ENCODE data around the gene SORCS1.

SORCS1 gene

GRCh38 chr10:107163881-107164861 is at the start of gene SORCS1:
Gene SORCS1 (minus strand): TSS chr10:107164706.
- TF ChIP-seq ZFX (IDR thresholded peaks at IDR 0.05; ENCODE audit: borderline replicate concordance) (no peak), CTCF (IDR thresholded peaks at IDR 0.05) (no peak)
- no peak within 1 kb of the TSS for H3K27ac ChIP-seq

- H3K27ac ChIP-seq, result no peak overlapping the region
- TF ChIP-seq ZFX (IDR thresholded peaks at IDR 0.05; ENCODE audit: borderline replicate concordance) (no peak), CTCF (IDR thresholded peaks at IDR 0.05) (no peak)
Measured at GRCh38 chr10:107214261-107214660, 49.8 kb upstream of the SORCS1 start.

DNA sequence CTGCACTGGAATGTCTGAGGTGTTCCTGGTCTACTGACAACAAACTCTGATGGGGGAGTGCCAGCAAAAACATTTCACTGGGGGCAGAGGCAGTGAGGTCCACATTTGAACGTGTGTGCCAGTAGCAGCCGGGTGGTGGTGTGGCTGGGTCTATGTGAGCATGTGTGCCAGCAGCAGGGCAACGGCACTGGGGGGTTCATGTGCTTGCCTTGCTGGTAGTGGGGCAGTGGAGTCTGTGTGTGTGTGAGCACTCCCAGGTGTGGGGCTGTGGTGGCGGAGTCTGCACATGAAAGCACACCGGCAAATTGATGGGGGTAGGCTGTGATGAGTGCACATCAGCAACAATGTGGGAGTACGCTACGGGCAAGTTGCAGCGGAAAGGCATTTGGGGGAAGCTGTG is 49.4 kb upstream of the SORCS1 start:
- no peak for TF ChIP-seq ZFX (IDR thresholded peaks at IDR 0.05; ENCODE audit: borderline replicate concordance)
- TF ChIP-seq CTCF (IDR thresholded peaks at IDR 0.05), result no peak
- no peak overlapping the region for H3K27ac ChIP-seq

- H3K27ac ChIP-seq, result no peak overlapping the region
- TF ChIP-seq CTCF (IDR thresholded peaks at IDR 0.05), result no peak
- no peak for TF ChIP-seq ZFX (IDR thresholded peaks at IDR 0.05; ENCODE audit: borderline replicate concordance)
Measured at GRCh38 chr10:107206833-107207232, 42.3 kb upstream of the SORCS1 start.

GRCh38 chr10:107169516-107169915 is 5.0 kb upstream of the SORCS1 start:
- no peak for TF ChIP-seq CTCF (IDR thresholded peaks at IDR 0.05)
- TF ChIP-seq ZFX (IDR thresholded peaks at IDR 0.05; ENCODE audit: borderline replicate concordance), result no peak
- H3K27ac ChIP-seq, result no peak overlapping the region

DNA sequence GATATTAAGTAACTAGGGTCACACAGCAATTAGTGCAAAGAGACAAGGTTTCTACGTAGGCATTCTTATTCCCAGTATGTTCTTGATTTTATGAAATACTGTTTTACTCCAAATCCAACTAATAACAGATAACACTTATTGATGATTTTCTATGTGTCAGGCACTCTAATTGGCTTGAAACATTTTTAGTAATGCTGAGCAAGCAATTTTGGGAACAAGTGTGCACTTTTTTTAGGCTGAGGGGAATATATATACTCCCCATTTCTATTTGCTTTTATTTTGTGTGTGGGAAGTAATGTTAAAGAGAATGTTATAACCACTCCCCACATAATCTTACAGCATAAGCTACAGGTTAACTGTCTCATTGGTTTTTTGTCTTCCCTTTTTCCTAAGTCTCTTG is 4.2 kb upstream of the SORCS1 start:
- TF ChIP-seq CTCF (IDR thresholded peaks at IDR 0.05) (no peak), ZFX (IDR thresholded peaks at IDR 0.05; ENCODE audit: borderline replicate concordance) (no peak)
- H3K27ac ChIP-seq, result no peak overlapping the region

GRCh38 chr10:107166403-107166802 is 1.9 kb upstream of the SORCS1 start:
- no peak overlapping the region for H3K27ac ChIP-seq
- TF ChIP-seq ZFX (IDR thresholded peaks at IDR 0.05; ENCODE audit: borderline replicate concordance), result no peak
- no peak for TF ChIP-seq CTCF (IDR thresholded peaks at IDR 0.05)
